Measurements from ENCODE around the gene TTC7B. TPM values are rescaled to one million over a fixed set of nuclear protein-coding genes. Genes with fewer than 3 reads are reported as not detected.

TTC7B gene
- total RNA-seq, 1 experiment from 2014 or later, result 24.2 TPM

DNA sequence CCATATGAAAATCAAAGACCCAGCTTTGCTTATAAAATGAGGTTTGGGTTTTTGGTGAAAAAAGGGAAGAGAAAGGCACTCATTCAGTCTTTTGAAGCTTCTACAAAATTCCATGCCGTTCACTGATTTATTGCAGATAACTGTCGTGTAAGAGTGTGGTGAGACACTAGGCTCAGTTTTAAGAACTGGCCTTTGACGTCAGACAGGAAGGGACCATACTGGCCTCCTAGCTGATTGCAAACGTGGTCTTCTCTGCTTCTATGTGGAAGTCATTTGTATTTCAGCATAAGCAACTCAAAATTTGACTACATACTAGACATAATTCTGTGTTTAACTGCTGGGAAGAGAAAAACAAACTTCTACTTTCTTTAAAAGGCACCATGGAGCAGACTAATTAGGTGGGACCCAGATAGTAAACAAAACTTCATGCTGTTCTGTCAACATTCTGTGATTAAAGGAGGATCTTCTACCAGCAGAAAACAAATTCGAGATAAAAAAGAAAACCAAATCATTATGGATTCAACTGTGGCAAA, 168.7 kb downstream of the TTC7B start:
- Histone ChIP-seq H3K4me1 (replicated peaks) (peaks cover 21% of the 10 kb centered on the region), H3K36me3 (no peaks in the 10 kb centered on the region), H3K27ac (no peak overlapping the region), H3K27me3 (replicated peaks) (no peaks in the 10 kb centered on the region), H3K4me3 (no peak overlapping the region), H3K9me3 (replicated peaks) (no peaks in the 10 kb centered on the region)
- no peak for DNase-seq (ENCODE audit: low read depth in 1 of 2, low spot score in 2 of 2)

DNA sequence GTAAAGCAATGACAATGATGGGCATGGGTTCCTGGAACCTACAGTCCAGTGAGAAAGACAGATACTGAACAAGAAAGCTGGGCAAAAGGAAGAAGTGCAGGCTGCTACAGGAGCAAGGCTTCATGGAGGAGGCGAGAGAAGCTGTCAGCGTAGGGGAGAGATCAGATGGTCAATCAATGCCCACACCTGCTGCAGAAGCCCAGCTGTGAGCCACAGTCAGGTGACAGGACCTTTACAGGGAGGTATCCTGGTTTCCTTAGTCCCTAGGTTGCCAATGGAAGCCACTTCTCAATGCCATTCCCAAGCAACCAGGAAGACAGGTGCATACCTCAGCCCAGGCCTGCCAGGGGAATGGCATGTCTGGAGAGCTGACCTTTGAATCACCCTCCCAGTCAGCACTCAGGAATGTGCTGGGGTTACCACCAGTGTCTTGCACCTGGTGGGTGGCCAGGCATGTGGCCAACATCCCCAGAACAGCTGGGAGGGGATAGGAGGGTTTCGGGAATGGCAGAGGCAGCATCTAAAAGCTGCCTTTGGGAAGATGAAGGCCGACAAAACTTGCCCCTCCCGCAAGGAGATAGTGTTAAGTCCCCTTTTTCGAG, 170.3 kb downstream of the TTC7B start:
- DNase-seq (ENCODE audit: low read depth in 1 of 2, low spot score in 2 of 2), result peak; percentile 50 to 79
- no peak overlapping the region for H3K27ac ChIP-seq

DNA sequence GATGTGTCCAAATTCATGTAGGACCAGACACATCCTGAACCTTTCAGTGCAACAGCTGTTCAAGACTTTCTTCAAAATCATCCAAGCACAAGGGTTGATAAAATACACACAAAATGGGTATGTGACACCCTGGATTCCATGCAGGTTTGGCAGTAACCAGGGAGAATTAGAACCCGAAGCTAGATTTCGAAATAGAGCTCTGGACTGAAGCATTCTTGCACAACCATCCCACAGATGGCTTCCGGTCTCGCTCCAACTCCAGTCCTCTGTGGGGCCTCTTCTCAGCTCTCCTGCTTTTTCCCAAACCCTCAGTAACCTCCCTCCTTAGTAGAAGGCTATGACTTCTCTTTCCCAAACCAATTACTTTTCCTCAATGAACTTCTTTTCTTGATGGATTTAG, 171.3 kb downstream of the TTC7B start:
- H3K4me3 ChIP-seq, result no peak overlapping the region
- H3K27me3 ChIP-seq (replicated peaks), result no peaks in the 10 kb centered on the region
- no peaks in the 10 kb centered on the region; the same call in 1 of the 2 replicates for H3K36me3 ChIP-seq
- no peaks in the 10 kb centered on the region for H3K9me3 ChIP-seq (replicated peaks)
- H3K4me1 ChIP-seq (replicated peaks), result peaks cover 40% of the 10 kb centered on the region
- no peak overlapping the region for H3K27ac ChIP-seq
- no peak for DNase-seq (ENCODE audit: low read depth in 1 of 2, low spot score in 2 of 2)

More for the DNA sequence above, 170.3 kb downstream of the TTC7B start:
- Histone ChIP-seq H3K27me3 (replicated peaks) (no peaks in the 10 kb centered on the region), H3K36me3 (no peaks in the 10 kb centered on the region; the same call in 1 of the 2 replicates), H3K4me1 (replicated peaks) (peaks cover 37% of the 10 kb centered on the region), H3K4me3 (no peak overlapping the region), H3K9me3 (replicated peaks) (no peaks in the 10 kb centered on the region)

DNA sequence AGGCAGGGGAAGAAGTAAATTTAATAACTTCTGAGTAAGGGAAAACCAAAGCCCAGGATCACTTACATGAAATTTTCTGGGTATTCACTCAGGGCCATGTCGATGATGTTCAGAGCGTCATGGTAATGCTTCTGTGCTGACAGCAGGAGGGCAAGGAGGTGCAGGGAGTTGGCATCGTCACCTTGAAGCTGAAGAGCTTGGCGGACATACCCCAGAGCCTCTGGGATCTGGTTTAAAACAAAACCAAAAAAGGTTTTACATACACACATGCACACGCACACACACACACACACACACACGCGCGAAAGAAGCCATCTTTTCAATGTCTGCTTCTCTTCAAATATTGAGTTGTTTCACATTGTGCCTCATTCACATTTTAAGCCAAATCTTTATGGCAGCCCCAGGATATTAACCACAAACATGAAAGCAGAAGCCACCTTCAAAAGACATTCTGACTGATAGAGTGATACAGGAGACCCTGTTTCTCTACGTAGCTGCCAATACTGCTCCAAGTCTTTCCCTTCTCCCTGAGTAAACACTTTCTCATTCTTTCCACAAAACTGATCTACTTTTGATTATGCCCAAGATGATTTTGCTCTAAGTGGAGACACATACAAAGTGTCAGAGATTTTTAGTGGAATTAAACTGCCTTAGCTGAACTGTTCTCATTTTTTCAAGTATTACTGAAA, 172.1 kb downstream of the TTC7B start:
- H3K4me1 ChIP-seq (replicated peaks), result peaks cover 40% of the 10 kb centered on the region
- no peak overlapping the region for H3K4me3 ChIP-seq
- no peak overlapping the region for H3K27ac ChIP-seq
- H3K27me3 ChIP-seq (replicated peaks), result no peaks in the 10 kb centered on the region
- no peak for DNase-seq (ENCODE audit: low read depth in 1 of 2, low spot score in 2 of 2)
- no peaks in the 10 kb centered on the region; the same call in 1 of the 2 replicates for H3K36me3 ChIP-seq
- H3K9me3 ChIP-seq (replicated peaks), result no peaks in the 10 kb centered on the region

GRCh38 chr14:90642244-90642717, 173.9 kb downstream of the TTC7B start:
- Histone ChIP-seq H3K27me3 (replicated peaks) (no peaks in the 10 kb centered on the region), H3K36me3 (no peaks in the 10 kb centered on the region; the same call in 1 of the 2 replicates), H3K9me3 (replicated peaks) (no peaks in the 10 kb centered on the region), H3K4me3 (no peak overlapping the region), H3K27ac (peak overlapping the region; percentile 69), H3K4me1 (replicated peaks) (peaks cover 40% of the 10 kb centered on the region)
- DNase-seq (ENCODE audit: low read depth in 1 of 2, low spot score in 2 of 2), result peak; percentile 51 to 67

DNA sequence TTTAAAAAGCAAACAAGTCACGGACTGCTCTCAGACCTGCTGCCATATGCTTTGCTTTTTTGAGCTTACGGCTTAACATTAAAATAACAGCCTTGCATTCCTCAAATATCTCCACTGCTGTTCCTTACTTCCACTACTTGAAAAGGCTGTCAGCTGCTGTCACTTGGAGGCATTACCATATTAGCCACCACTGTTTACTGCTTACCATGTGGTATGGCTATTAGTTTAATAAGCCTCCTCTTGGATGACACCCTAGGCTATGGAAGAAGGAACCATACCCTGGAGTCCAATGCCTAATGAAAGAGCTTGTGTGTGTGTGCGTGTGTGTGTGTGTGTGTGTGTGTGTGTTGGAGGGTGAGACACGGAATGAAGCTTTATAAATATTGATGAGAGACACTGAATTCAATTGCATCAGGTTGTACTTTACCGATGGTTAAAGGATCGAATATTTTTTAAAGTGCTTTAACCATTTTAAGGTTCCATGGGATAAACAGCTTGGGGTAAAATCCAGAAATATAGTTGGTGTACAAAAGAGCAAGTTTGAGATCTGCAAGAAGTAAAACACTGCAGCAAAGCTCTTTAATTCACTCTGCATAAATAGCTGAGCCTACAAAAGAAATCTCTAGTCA, 174.5 kb downstream of the TTC7B start:
- Histone ChIP-seq H3K27me3 (replicated peaks) (no peaks in the 10 kb centered on the region), H3K36me3 (no peaks in the 10 kb centered on the region; the same call in 1 of the 2 replicates), H3K4me1 (replicated peaks) (peaks cover 39% of the 10 kb centered on the region), H3K9me3 (replicated peaks) (no peaks in the 10 kb centered on the region), H3K4me3 (no peak overlapping the region), H3K27ac (peak overlapping the region; percentile 69)
- DNase-seq (ENCODE audit: low read depth in 1 of 2, low spot score in 2 of 2), result peak in 1 of 2 experiments; percentile 39

DNA sequence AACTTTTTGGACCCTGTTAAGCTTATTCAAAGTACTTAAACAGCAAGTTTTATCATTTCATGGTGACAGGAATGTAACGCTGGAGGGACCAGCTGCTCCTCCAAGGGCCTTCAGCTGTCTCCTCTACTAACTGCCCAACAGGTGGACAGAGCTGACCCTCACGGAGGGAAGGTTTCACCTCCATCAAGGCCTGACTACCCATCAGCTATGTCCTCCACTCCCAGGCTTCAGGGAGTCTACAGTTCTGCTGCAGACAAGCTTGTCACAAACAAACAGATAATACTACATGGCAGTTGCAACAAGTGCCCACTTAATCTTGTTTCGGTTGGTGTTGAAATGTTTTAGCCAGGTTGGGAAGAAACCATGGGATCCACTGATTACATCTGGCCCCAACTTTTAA, 175.1 kb downstream of the TTC7B start:
- peak overlapping the region; percentile 69 for H3K27ac ChIP-seq
- H3K4me3 ChIP-seq, result no peak overlapping the region

GRCh38 chr14:90639641-90640040, 176.6 kb downstream of the TTC7B start:
- no peak overlapping the region for H3K27ac ChIP-seq
- H3K9me3 ChIP-seq (replicated peaks), result no peaks in the 10 kb centered on the region
- no peak for DNase-seq (ENCODE audit: low read depth in 1 of 2, low spot score in 2 of 2)
- H3K27me3 ChIP-seq (replicated peaks), result no peaks in the 10 kb centered on the region
- no peak overlapping the region for H3K4me3 ChIP-seq
- H3K36me3 ChIP-seq, result no peaks in the 10 kb centered on the region; the same call in 1 of the 2 replicates
- H3K4me1 ChIP-seq (replicated peaks), result peaks cover 26% of the 10 kb centered on the region

More for the DNA sequence above, 175.1 kb downstream of the TTC7B start:
- no peaks in the 10 kb centered on the region; the same call in 1 of the 2 replicates for H3K36me3 ChIP-seq
- peaks cover 33% of the 10 kb centered on the region for H3K4me1 ChIP-seq (replicated peaks)
- no peaks in the 10 kb centered on the region for H3K27me3 ChIP-seq (replicated peaks)
- H3K9me3 ChIP-seq (replicated peaks), result no peaks in the 10 kb centered on the region
- DNase-seq (ENCODE audit: low read depth in 1 of 2, low spot score in 2 of 2), result no peak

GRCh38 chr14:90632871-90633270, 183.4 kb downstream of the TTC7B start:
- Histone ChIP-seq H3K27ac (no peak overlapping the region), H3K9me3 (replicated peaks) (no peaks in the 10 kb centered on the region), H3K4me3 (no peak overlapping the region), H3K27me3 (replicated peaks) (no peaks in the 10 kb centered on the region), H3K4me1 (replicated peaks) (peaks cover 10% of the 10 kb centered on the region), H3K36me3 (no peaks in the 10 kb centered on the region)
- peak in 1 of 2 experiments; percentile 25 for DNase-seq (ENCODE audit: low read depth in 1 of 2, low spot score in 2 of 2)

- H3K27me3 ChIP-seq (replicated peaks), result no peaks in the 10 kb centered on the region
- peaks cover 10% of the 10 kb centered on the region for H3K4me1 ChIP-seq (replicated peaks)
- H3K36me3 ChIP-seq, result no peaks in the 10 kb centered on the region
- DNase-seq (ENCODE audit: low read depth in 1 of 2, low spot score in 2 of 2), result no peak
- no peaks in the 10 kb centered on the region for H3K9me3 ChIP-seq (replicated peaks)
- no peak overlapping the region for H3K4me3 ChIP-seq
- no peak overlapping the region for H3K27ac ChIP-seq
Measured at GRCh38 chr14:90632451-90632850, 183.8 kb downstream of the TTC7B start.

GRCh38 chr14:90630171-90630806, 185.9 kb downstream of the TTC7B start:
- Histone ChIP-seq H3K27ac (no peak overlapping the region), H3K4me1 (replicated peaks) (peaks cover 14% of the 10 kb centered on the region), H3K27me3 (replicated peaks) (no peaks in the 10 kb centered on the region), H3K36me3 (no peaks in the 10 kb centered on the region), H3K4me3 (no peak overlapping the region), H3K9me3 (replicated peaks) (no peaks in the 10 kb centered on the region)
- DNase-seq (ENCODE audit: low read depth in 1 of 2, low spot score in 2 of 2), result no peak

DNA sequence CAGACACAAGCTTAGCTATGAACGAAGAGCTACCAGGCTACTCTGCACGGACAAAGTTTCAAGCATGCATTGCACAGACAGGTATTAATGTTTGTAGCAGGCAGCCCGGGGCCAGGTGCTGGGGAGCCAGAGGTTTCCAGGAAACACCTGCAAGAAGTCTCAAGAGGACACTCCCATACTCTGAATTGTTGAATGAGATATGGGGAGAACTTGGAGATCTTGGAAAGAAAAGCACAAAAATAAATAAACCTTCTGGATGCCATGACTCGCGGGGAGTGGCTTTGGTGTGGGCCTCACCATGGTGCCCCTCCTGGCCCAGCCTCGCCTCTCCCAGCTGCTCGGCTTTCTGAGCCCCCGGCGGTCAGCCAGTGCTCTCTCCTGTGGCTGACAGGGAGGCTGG, 186.8 kb downstream of the TTC7B start:
- Histone ChIP-seq H3K9me3 (replicated peaks) (no peaks in the 10 kb centered on the region), H3K27ac (no peak overlapping the region), H3K4me1 (replicated peaks) (peaks cover 22% of the 10 kb centered on the region), H3K36me3 (no peaks in the 10 kb centered on the region), H3K4me3 (no peak overlapping the region), H3K27me3 (replicated peaks) (no peaks in the 10 kb centered on the region)
- no peak for DNase-seq (ENCODE audit: low read depth in 1 of 2, low spot score in 2 of 2)

DNA sequence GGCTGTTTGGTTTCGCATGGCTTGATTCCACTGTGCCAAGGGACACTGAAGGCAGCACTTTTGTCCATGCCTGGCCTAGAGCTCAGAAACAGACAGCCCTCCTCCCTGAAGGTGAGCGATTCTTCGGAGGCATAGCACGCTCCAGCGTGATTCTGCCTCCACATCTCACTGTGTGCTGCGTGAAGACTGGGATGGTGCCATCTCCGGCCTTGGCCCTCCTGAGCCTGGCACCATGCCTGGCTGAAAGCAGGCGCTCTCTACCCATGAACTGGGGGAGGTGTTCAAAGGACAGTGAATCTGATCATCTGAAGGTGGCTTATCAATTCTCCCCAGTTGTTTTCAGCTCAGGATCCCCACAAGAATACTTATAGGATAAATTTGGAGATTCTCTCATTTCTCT, 187.4 kb downstream of the TTC7B start:
- no peaks in the 10 kb centered on the region for H3K27me3 ChIP-seq (replicated peaks)
- H3K9me3 ChIP-seq (replicated peaks), result no peaks in the 10 kb centered on the region
- H3K4me3 ChIP-seq, result no peak overlapping the region
- no peaks in the 10 kb centered on the region for H3K36me3 ChIP-seq
- peaks cover 28% of the 10 kb centered on the region for H3K4me1 ChIP-seq (replicated peaks)
- H3K27ac ChIP-seq, result no peak overlapping the region
- DNase-seq (ENCODE audit: low read depth in 1 of 2, low spot score in 2 of 2), result no peak
